ENCODE data around the gene C19orf25.

GRCh38 chr19:1471010-1471514 lies 8.0 kb downstream of the C19orf25 start:
- TF ChIP-seq ZFP30 (CRISPR knock-in tag; IDR thresholded peaks at IDR 0.05) (no peak), CSDC2 (CRISPR knock-in tag; IDR thresholded peaks at IDR 0.05) (no peak), TOX (CRISPR knock-in tag; IDR thresholded peaks at IDR 0.05; ENCODE audit: borderline replicate concordance) (no peak), PPARA (CRISPR knock-in tag; IDR thresholded peaks at IDR 0.05; ENCODE audit: borderline replicate concordance) (no peak), CSRNP3 (CRISPR knock-in tag; IDR thresholded peaks at IDR 0.05) (no peak), POU6F1 (CRISPR knock-in tag; IDR thresholded peaks at IDR 0.05; ENCODE audit: borderline replicate concordance, low read depth) (no peak)
- TF ChIP-seq, protein P1, sequence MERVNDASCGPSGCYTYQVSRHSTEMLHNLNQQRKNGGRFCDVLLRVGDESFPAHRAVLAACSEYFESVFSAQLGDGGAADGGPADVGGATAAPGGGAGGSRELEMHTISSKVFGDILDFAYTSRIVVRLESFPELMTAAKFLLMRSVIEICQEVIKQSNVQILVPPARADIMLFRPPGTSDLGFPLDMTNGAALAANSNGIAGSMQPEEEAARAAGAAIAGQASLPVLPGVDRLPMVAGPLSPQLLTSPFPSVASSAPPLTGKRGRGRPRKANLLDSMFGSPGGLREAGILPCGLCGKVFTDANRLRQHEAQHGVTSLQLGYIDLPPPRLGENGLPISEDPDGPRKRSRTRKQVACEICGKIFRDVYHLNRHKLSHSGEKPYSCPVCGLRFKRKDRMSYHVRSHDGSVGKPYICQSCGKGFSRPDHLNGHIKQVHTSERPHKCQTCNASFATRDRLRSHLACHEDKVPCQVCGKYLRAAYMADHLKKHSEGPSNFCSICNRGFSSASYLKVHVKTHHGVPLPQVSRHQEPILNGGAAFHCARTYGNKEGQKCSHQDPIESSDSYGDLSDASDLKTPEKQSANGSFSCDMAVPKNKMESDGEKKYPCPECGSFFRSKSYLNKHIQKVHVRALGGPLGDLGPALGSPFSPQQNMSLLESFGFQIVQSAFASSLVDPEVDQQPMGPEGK (CRISPR knock-in tag; IDR thresholded peaks at IDR 0.05; ENCODE audit: borderline replicate concordance), result no peak
- TF ChIP-seq, protein P2, sequence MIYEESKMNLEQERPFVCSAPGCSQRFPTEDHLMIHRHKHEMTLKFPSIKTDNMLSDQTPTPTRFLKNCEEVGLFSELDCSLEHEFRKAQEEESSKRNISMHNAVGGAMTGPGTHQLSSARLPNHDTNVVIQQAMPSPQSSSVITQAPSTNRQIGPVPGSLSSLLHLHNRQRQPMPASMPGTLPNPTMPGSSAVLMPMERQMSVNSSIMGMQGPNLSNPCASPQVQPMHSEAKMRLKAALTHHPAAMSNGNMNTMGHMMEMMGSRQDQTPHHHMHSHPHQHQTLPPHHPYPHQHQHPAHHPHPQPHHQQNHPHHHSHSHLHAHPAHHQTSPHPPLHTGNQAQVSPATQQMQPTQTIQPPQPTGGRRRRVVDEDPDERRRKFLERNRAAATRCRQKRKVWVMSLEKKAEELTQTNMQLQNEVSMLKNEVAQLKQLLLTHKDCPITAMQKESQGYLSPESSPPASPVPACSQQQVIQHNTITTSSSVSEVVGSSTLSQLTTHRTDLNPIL (CRISPR knock-in tag; IDR thresholded peaks at IDR 0.05; ENCODE audit: low read depth), result no peak

Data from SK-N-SH treated with all-trans-retinoic acid at 6 μM for 48 hours (cell line).